Lower leg skin (tissue), 3 donors: ENCODE data around the gene MAFG.

Source experiments
- POLR2A ChIP-seq, 2 donors: fragments of 450-650 bp; IDR thresholded peaks; one replicate each; pipeline ENCODE4 v1.6.1; 2016 to 2017; ENCODE audit warnings: antibody characterized with exemption in 2 of 2, mild to moderate bottlenecking in 1 of 2, moderate library complexity in 1 of 2
- TF ChIP-seq, protein P1 (sequence below), 3 donors: fragments of 450-650 bp; IDR thresholded peaks; one replicate each; pipeline ENCODE4 v1.5.1; 2016; ENCODE audit warnings: antibody characterized with exemption in 3 of 3, mild to moderate bottlenecking in 3 of 3, moderate library complexity in 2 of 3

DNA sequence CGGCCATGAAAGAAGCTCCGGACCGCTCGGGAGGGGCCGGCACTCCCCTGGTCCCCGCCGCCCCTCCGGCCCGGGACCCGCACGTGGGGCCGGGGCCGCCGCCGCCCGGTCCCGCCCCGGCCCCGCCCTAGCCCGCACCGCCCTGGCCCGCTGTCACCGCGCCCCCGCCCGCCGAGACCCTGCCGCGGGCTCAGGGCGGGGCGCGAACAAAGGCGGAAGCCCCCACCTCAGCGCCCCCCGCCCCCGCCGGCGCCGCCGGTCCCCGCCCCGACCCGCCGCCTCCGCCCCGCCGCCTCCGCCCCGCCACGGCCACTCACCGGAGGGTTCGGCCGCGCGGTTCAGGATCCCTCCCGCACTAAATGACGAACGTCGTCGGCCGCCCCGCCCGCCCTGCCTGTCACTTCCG, 56.6 kb downstream of the MAFG start, which contains the start of gene ARHGDIA:
- TF ChIP-seq, protein P1, sequence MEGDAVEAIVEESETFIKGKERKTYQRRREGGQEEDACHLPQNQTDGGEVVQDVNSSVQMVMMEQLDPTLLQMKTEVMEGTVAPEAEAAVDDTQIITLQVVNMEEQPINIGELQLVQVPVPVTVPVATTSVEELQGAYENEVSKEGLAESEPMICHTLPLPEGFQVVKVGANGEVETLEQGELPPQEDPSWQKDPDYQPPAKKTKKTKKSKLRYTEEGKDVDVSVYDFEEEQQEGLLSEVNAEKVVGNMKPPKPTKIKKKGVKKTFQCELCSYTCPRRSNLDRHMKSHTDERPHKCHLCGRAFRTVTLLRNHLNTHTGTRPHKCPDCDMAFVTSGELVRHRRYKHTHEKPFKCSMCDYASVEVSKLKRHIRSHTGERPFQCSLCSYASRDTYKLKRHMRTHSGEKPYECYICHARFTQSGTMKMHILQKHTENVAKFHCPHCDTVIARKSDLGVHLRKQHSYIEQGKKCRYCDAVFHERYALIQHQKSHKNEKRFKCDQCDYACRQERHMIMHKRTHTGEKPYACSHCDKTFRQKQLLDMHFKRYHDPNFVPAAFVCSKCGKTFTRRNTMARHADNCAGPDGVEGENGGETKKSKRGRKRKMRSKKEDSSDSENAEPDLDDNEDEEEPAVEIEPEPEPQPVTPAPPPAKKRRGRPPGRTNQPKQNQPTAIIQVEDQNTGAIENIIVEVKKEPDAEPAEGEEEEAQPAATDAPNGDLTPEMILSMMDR (IDR thresholded peaks at IDR 0.05) = no peak
- TF ChIP-seq POLR2A (IDR thresholded peaks at IDR 0.05) = no peak
